HUES48 (cell line): ENCODE data around the gene WNT7B.

Source experiments
- H3K27ac ChIP-seq: one replicate; pipeline ENCODE4 v1.7.0; 2013; ENCODE audit warnings: low read depth, low read length, inconsistent platforms
- H3K27me3 ChIP-seq: 2 replicates; pipeline ENCODE4 v1.6.1; 2013; ENCODE audit warnings: mild to moderate bottlenecking, low read length; ENCODE audit not compliant: control insufficient read depth, insufficient read depth
- H3K36me3 ChIP-seq: 2 replicates; pipeline ENCODE4 v1.6.1; 2013; ENCODE audit warnings: low read length; ENCODE audit not compliant: control insufficient read depth, insufficient read depth
- H3K4me1 ChIP-seq: 2 replicates; pipeline ENCODE4 v1.6.1; 2013; ENCODE audit warnings: mild to moderate bottlenecking, low read length; ENCODE audit not compliant: control insufficient read depth, insufficient read depth
- H3K4me3 ChIP-seq: 2 replicates; pipeline ENCODE4 v1.5.1; 2013; ENCODE audit warnings: mild to moderate bottlenecking, low read depth, low read length
- H3K9ac ChIP-seq: 2 replicates; pipeline ENCODE4 v1.6.1; 2013; ENCODE audit warnings: mild to moderate bottlenecking, low read depth, low read length, moderate library complexity
- H3K9me3 ChIP-seq: 2 replicates; pipeline ENCODE4 v1.6.1; 2013; ENCODE audit warnings: low read length; ENCODE audit not compliant: control insufficient read depth, insufficient read depth

The WNT7B gene

GRCh38 chr22:45948081-45948648, 28.8 kb downstream of the WNT7B start:
- Histone ChIP-seq H3K9me3 (no peaks in the 10 kb centered on the region), H3K4me1 (no peaks in the 10 kb centered on the region), H3K36me3 (no peaks in the 10 kb centered on the region), H3K9ac (no peak overlapping the region), H3K27ac (no peak overlapping the region), H3K4me3 (no peak overlapping the region), H3K27me3 (no peaks in the 10 kb centered on the region)

- no peaks in the 10 kb centered on the region for H3K27me3 ChIP-seq
These were observed 30.0 kb downstream of the WNT7B start for GRCh38 chr22:45946805-45947600.

GRCh38 chr22:45945621-45946106, 31.3 kb downstream of the WNT7B start:
- Histone ChIP-seq H3K9me3 (no peaks in the 10 kb centered on the region), H3K9ac (no peak overlapping the region), H3K27ac (no peak overlapping the region), H3K4me3 (no peak overlapping the region), H3K4me1 (no peaks in the 10 kb centered on the region), H3K27me3 (no peaks in the 10 kb centered on the region), H3K36me3 (no peaks in the 10 kb centered on the region)

More at GRCh38 chr22:45946805-45947600, 30.0 kb downstream of the WNT7B start:
- no peak overlapping the region for H3K27ac ChIP-seq
- no peak overlapping the region for H3K9ac ChIP-seq
- H3K4me1 ChIP-seq, result no peaks in the 10 kb centered on the region
- no peaks in the 10 kb centered on the region for H3K9me3 ChIP-seq
- no peak overlapping the region for H3K4me3 ChIP-seq
- no peaks in the 10 kb centered on the region for H3K36me3 ChIP-seq

GRCh38 chr22:45942787-45943493, 34.0 kb downstream of the WNT7B start:
- no peaks in the 10 kb centered on the region for H3K36me3 ChIP-seq
- no peak overlapping the region for H3K9ac ChIP-seq
- H3K4me1 ChIP-seq, result no peaks in the 10 kb centered on the region
- no peak overlapping the region for H3K27ac ChIP-seq
- no peaks in the 10 kb centered on the region for H3K27me3 ChIP-seq
- H3K4me3 ChIP-seq, result no peak overlapping the region
- H3K9me3 ChIP-seq, result no peaks in the 10 kb centered on the region

GRCh38 chr22:45942344-45942743, 34.6 kb downstream of the WNT7B start:
- Histone ChIP-seq H3K4me3 (no peak overlapping the region), H3K9me3 (no peaks in the 10 kb centered on the region), H3K27me3 (no peaks in the 10 kb centered on the region), H3K9ac (no peak overlapping the region), H3K36me3 (no peaks in the 10 kb centered on the region), H3K27ac (no peak overlapping the region), H3K4me1 (no peaks in the 10 kb centered on the region)

- no peaks in the 10 kb centered on the region for H3K36me3 ChIP-seq
- H3K9me3 ChIP-seq, result no peaks in the 10 kb centered on the region
- H3K27me3 ChIP-seq, result no peaks in the 10 kb centered on the region
- H3K4me3 ChIP-seq, result no peak overlapping the region
- no peak overlapping the region for H3K27ac ChIP-seq
- no peaks in the 10 kb centered on the region for H3K4me1 ChIP-seq
- H3K9ac ChIP-seq, result no peak overlapping the region
These were observed 38.0 kb downstream of the WNT7B start for GRCh38 chr22:45938913-45939312.

- no peaks in the 10 kb centered on the region for H3K9me3 ChIP-seq
- no peak overlapping the region for H3K27ac ChIP-seq
- H3K9ac ChIP-seq, result no peak overlapping the region
- H3K27me3 ChIP-seq, result no peaks in the 10 kb centered on the region
- no peaks in the 10 kb centered on the region for H3K4me1 ChIP-seq
- no peak overlapping the region for H3K4me3 ChIP-seq
- H3K36me3 ChIP-seq, result no peaks in the 10 kb centered on the region
These were observed 39.0 kb downstream of the WNT7B start for GRCh38 chr22:45937960-45938359.

GRCh38 chr22:45935573-45935972, 41.4 kb downstream of the WNT7B start:
- Histone ChIP-seq H3K9ac (no peak overlapping the region), H3K36me3 (no peaks in the 10 kb centered on the region), H3K9me3 (no peaks in the 10 kb centered on the region), H3K27ac (no peak overlapping the region), H3K4me3 (no peak overlapping the region), H3K4me1 (no peaks in the 10 kb centered on the region), H3K27me3 (no peaks in the 10 kb centered on the region)

- Histone ChIP-seq H3K4me1 (no peaks in the 10 kb centered on the region), H3K27me3 (no peaks in the 10 kb centered on the region), H3K27ac (no peak overlapping the region), H3K9me3 (no peaks in the 10 kb centered on the region), H3K36me3 (no peaks in the 10 kb centered on the region), H3K9ac (no peak overlapping the region), H3K4me3 (no peak overlapping the region)
These were observed 42.2 kb downstream of the WNT7B start for GRCh38 chr22:45934659-45935341.

- Histone ChIP-seq H3K4me1 (no peaks in the 10 kb centered on the region), H3K9me3 (no peaks in the 10 kb centered on the region), H3K4me3 (no peak overlapping the region), H3K36me3 (no peaks in the 10 kb centered on the region), H3K27ac (no peak overlapping the region), H3K9ac (no peak overlapping the region), H3K27me3 (no peaks in the 10 kb centered on the region)
These were observed 42.8 kb downstream of the WNT7B start for GRCh38 chr22:45934168-45934564.
